ENCODE results near the gene AQP11.

- no peak for TF ChIP-seq CTCF (IDR thresholded peaks at IDR 0.05)
- TF ChIP-seq POLR2A (IDR thresholded peaks at IDR 0.05) = no peak
Observed at GRCh38 chr11:77542296-77542695, 47.5 kb upstream of the AQP11 start.
